GM21526 (cell line): ENCODE data around the gene JAG1.

Experiments
- ATAC-seq: cut with Tn5 transposase; IDR thresholded peaks from one replicate; pipeline ENCODE4 v1.9.1; 2021; ENCODE audit warnings: moderate library complexity; ENCODE audit not compliant: unreplicated experiment, low FRiP score

JAG1 gene

DNA sequence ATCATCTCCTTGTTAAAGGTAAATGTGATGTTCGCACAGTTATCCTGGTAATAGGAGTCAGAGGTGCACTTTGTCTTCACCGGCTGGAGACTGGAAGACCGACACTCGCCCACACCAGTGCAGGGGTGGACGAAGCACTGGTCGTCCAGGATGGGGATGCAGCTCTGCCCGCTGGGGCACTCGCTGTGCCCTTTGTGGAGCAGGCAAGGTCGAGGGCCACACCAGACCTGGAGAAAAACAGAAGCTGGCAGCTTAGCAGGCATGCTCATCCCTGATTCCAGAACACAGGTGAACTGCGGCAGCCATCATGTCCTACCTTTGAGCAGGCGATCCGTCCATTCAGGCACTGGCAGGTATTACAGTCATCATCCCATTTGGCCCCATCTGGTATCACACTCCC is 32.3 kb downstream of the JAG1 start:
- ATAC-seq, result no peak

DNA sequence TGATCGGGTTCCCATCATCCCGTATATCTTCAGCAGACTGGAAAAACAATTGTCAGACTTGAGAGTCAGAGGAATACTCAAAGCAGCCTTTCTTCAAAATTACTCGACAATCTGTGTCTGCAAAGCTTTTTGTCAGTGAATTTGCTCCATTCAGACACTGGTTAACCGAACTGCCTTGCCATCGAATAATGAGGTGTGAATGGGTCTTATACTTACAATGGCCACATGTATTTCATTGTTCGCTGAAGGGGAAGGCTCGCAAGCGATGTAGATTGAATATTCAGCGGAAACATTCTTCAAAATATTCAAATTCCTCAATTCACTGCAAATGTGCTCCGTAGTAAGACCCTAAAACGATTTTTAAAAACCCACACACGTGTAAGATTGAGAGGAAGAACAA is 32.9 kb downstream of the JAG1 start:
- no peak for ATAC-seq

GRCh38 chr20:10639737-10640556 is 33.9 kb downstream of the JAG1 start:
- ATAC-seq, result no peak

- ATAC-seq, result no peak
Observed at GRCh38 chr20:10639077-10639736, 34.6 kb downstream of the JAG1 start.

DNA sequence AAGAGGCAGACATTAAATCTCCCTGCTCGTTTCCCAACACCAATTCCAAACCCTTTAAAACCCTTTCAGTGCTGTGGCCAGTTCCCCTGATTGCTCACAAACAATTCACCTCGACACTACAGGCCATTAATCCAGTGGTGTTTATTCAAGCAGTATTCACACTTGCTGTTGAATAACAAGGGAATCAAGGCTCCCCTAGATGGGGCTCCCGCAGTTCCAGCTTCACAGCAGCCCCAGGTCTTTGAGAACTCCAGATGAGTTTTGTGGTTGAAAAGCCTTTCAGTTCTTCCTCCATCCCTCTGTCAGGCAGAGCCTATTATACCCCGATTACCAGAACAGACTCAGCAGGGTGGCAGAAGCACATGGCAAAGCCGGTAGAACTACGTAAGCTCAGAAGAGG is 36.2 kb downstream of the JAG1 start:
- ATAC-seq, result no peak

- ATAC-seq, result no peak
Observed at GRCh38 chr20:10637031-10637559, 36.7 kb downstream of the JAG1 start.

DNA sequence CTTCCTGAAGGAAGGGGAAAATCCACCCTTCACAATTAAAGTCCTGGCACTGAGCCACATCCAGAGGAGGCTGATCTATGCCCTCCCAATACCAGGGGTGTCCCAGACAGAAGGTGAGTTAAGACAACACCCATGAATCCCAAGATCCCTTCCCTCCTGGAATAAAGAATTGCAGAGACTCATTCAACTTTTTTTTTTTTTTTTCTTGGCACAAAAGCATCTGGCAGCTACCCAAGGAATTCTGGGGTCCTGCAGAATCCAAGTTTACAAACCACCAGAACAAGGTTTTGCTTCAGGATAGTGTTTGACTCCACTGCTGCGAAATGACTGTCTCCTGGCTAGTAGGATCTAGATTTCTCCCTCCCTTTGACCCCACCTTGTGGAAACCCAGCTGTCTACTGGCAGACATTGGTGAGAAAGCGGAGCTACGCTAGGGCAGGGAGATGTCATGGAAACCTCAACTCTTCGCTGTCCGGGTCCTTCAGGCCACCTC is 37.4 kb downstream of the JAG1 start:
- ATAC-seq, result no peak

GRCh38 chr20:10635476-10636208 is 38.2 kb downstream of the JAG1 start:
- ATAC-seq, result no peak

- no peak for ATAC-seq
Observed at GRCh38 chr20:10634683-10635411, 39.0 kb downstream of the JAG1 start.

DNA sequence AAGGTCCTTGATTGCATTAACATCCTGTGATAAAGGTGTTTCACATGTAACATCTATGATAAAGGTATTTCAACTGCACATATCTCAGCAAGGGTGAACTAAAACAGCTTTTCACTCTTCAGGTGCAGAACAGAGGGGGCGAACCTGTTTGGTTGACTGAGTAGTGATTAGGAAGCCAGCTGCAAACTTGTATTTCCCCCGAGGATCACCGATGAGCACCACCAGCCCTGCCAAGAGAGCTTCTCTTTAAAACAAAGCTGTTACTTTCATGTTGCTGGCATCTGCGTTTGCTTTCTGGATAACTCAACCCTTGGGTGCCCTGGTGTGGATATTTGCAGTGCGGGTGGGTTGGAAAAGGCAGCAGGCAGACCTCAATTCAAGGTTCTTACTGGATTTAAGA is 39.6 kb downstream of the JAG1 start:
- ATAC-seq, result no peak

GRCh38 chr20:10633718-10634117 is 40.1 kb downstream of the JAG1 start:
- ATAC-seq, result no peak

- no peak for ATAC-seq
Observed at GRCh38 chr20:10632721-10633509, 40.9 kb downstream of the JAG1 start.

- no peak for ATAC-seq
Observed at GRCh38 chr20:10631126-10631525, 42.7 kb downstream of the JAG1 start.

DNA sequence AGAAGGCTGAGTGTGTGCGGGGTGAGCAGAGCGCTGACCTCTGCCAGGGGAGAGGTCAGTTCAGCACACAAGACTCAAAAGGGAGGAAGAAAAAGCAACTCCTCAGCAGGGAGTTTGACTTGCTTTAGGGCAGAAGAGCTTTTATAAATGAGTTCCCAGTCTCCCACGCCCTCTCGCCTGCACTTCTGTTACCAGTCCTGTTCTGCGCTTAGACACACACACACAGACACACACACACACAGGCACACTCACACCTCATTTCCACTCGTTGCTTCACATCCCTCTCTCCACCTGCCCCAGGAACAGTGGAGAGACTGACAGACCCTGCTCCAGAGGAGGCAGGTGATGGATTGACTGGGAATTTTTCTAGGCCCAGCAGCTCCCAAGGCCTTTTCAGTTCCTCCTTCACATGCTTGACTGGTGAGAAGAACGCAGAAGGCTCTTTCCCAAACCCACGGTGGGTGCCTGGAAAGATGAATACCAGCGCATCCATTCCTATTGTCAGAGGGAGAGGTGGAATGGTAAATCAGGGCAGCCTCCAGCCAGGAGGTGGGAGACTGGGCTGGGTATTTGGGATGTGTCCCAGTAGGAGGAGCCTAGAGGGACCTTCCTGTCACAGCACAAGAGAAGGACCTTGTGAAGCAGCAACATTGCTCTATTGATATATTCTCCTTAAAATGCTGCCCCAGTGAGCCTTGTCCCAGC is 43.7 kb downstream of the JAG1 start:
- no peak for ATAC-seq

- ATAC-seq, result no peak
Observed at GRCh38 chr20:10626896-10627295, 46.9 kb downstream of the JAG1 start.

DNA sequence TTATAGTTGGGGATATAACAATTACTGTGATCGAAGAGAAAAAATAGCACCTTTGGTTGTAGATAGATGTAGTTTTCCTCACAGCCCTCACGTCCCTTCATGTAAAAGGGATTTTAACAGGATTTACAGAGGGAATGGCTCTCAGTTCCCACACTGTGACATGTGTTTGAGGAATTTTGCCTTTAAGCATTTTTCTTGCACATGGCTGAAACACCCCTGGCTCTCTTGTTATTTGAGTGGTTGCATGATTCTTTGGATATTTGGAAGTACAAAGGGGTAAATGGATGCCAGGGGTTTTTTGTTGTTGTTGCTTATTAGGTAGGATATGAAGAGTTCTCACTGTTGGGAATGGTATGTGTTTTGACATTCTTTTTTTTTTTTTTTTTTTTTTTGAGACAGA is 48.2 kb downstream of the JAG1 start:
- ATAC-seq, result no peak

DNA sequence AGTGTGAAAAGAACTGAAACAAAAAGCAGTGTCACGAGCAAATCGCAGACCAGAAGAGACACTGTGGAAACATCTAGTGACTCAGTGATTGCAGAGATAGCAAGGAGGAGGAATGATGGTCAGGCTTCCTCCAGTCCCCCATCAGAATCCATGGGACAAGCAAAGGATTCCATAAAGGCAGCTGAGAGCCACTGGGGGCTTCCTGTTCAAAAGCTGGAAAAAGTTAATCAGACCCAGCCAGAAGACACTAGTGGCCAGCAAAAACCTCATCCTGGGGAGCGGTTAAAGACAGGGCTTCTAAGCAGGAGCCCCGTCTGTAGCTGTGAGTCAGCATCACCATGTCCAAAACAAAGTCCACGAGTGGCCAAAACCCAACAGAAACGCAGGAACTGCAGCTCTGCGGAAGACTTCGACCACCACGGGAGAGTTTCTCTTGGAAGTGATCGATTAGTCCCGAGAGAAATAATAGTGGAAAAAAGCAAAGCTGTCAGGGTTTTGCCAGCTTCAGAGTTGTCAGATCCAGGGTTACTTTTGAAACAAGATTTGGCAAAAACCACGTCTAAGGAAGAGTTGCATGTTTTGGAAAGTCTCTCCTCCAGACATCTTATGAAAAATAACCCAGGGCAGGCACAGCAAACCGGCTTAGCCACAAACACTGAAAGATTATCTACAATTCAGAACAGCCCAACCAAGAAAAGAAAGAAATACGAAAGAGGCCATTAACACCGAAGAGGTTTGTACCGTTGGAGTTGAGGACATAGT is 51.0 kb downstream of the JAG1 start:
- ATAC-seq, result no peak

GRCh38 chr20:10621149-10621548 is 52.6 kb downstream of the JAG1 start:
- ATAC-seq, result no peak
